MCF 10A (cell line): ENCODE measurements around the gene ARHGAP10. TPM values are rescaled to one million over a fixed set of nuclear protein-coding genes. Genes with fewer than 3 reads are reported as not detected.

ENCODE experiments used
- BruUV-seq: library from RNA; stranded (reverse); fragments of 400-500 nt; replicated peaks from 2 replicates; lab custom pipeline; 2021; lab: Mats Ljungman, UMichigan
- CTCF ChIA-PET: fragments of 300-600 bp; sonication (Branson Sonifier 250); formaldehyde crosslinking; extraction: SDS; loops from one replicate; lab custom pipeline; 2021; ENCODE audit warnings: antibody characterized with exemption, inconsistent platforms; lab: Yijun Ruan, JAX
- POLR2A ChIA-PET: fragments of 300-600, 350-650 bp; sonication (Branson Sonifier 250); formaldehyde crosslinking; extraction: SDS; loops from one replicate; lab custom pipeline; 2020; ENCODE audit warnings: antibody characterized with exemption, inconsistent platforms; lab: Yijun Ruan, JAX
- DNase-seq: peaks from one replicate; pipeline ENCODE4 v3.0.0-alpha.2; 2018; ENCODE audit not compliant: unreplicated experiment
- H3K27ac Mint-ChIP-seq: one replicate; pipeline ENCODE4 v1.8.0; 2022; ENCODE audit warnings: mild to moderate bottlenecking, low read depth, mixed read lengths; ENCODE audit not compliant: unreplicated experiment
- H3K27me3 Mint-ChIP-seq: one replicate; pipeline ENCODE4 v1.8.0; 2022; ENCODE audit warnings: mixed read lengths; ENCODE audit not compliant: insufficient read depth, unreplicated experiment
- H3K36me3 Mint-ChIP-seq: one replicate; pipeline ENCODE4 v1.8.0; 2022; ENCODE audit warnings: mild to moderate bottlenecking, moderate library complexity, mixed read lengths; ENCODE audit not compliant: insufficient read depth, unreplicated experiment
- H3K4me1 Mint-ChIP-seq: one replicate; pipeline ENCODE4 v1.8.0; 2022; ENCODE audit warnings: mixed read lengths; ENCODE audit not compliant: insufficient read depth, unreplicated experiment
- H3K4me3 Mint-ChIP-seq: one replicate; pipeline ENCODE4 v1.8.0; 2022; ENCODE audit warnings: mild to moderate bottlenecking, moderate library complexity, mixed read lengths; ENCODE audit not compliant: unreplicated experiment
- H3K9me3 Mint-ChIP-seq: one replicate; pipeline ENCODE4 v1.8.0; 2022; ENCODE audit warnings: mixed read lengths; ENCODE audit not compliant: unreplicated experiment
- CTCF ChIP-seq: fragments of 200-600 bp; IDR thresholded peaks from one replicate; pipeline ENCODE4 v1.8.0; 2022; ENCODE audit warnings: antibody characterized with exemption, mild to moderate bottlenecking; ENCODE audit not compliant: unreplicated experiment
- intact Hi-C: fragments of 100-400 bp; cut with micrococcal nuclease; formaldehyde crosslinking; loops from 2 replicates; pipeline ENCODE4 v1.14.1; 2022
- total RNA-seq: library from RNA; stranded (reverse); gene quantifications from 2 replicates; pipeline ENCODE4 v1.2.3, GENCODE V29; 2022

Gene ARHGAP10
- total RNA-seq, 1 experiment from 2014 or later: 22.4 TPM

GRCh38 chr4:147942729-147943128 lies 210.8 kb downstream of the ARHGAP10 start:
- BruUV-seq: no TSS peak

GRCh38 chr4:147943159-147943638 lies 211.3 kb downstream of the ARHGAP10 start:
- no peak for DNase-seq
- Mint-ChIP-seq H3K27ac (no peak overlapping the region), H3K4me3 (no peak overlapping the region), H3K36me3 (peaks cover 37% of the 10 kb centered on the region), H3K4me1 (no peaks in the 10 kb centered on the region), H3K9me3 (no peaks in the 10 kb centered on the region), H3K27me3 (no peaks in the 10 kb centered on the region)
- TF ChIP-seq CTCF: no peak
- BruUV-seq: no TSS peak
- ChIA-PET CTCF (interaction anchor here (0.7 to 1.3 kb wide), 2 partner anchors 26 to 76 kb away, joined by 4 read pairs; no protein-coding TSS in a partner anchor), POLR2A (no interaction called here)
- intact Hi-C loops: no loop called here

More at GRCh38 chr4:147942729-147943128, 210.8 kb downstream of the ARHGAP10 start:
- H3K36me3 Mint-ChIP-seq: peaks cover 33% of the 10 kb centered on the region
- no peak for DNase-seq
- H3K27me3 Mint-ChIP-seq: no peaks in the 10 kb centered on the region
- H3K4me1 Mint-ChIP-seq: no peaks in the 10 kb centered on the region
- intact Hi-C loops: no loop called here
- H3K4me3 Mint-ChIP-seq: no peak overlapping the region
- TF ChIP-seq CTCF: no peak
- H3K9me3 Mint-ChIP-seq: no peaks in the 10 kb centered on the region
- no peak overlapping the region for H3K27ac Mint-ChIP-seq
- ChIA-PET POLR2A (interaction anchor here (0.6 to 0.7 kb wide), 2 partner anchors 32 to 174 kb away, joined by 3 to 4 read pairs; no protein-coding TSS in a partner anchor), CTCF (interaction anchor here (0.7 to 1.3 kb wide), 3 partner anchors 25 to 76 kb away, joined by 4 read pairs; no protein-coding TSS in a partner anchor)

- POLR2A ChIA-PET: no interaction called here
- no TSS peak for BruUV-seq
- Mint-ChIP-seq H3K36me3 (peaks cover 46% of the 10 kb centered on the region), H3K4me1 (no peaks in the 10 kb centered on the region), H3K27me3 (no peaks in the 10 kb centered on the region), H3K27ac (no peak overlapping the region), H3K4me3 (no peak overlapping the region), H3K9me3 (no peaks in the 10 kb centered on the region)
- intact Hi-C loops: no loop called here
- TF ChIP-seq CTCF: no peak
- DNase-seq: no peak
- CTCF ChIA-PET: interaction anchor here (0.6 kb wide), 1 partner anchor 234 kb away, joined by 3 read pairs; no protein-coding TSS in a partner anchor
These were observed 212.4 kb downstream of the ARHGAP10 start for GRCh38 chr4:147944249-147944648.

- DNase-seq: no peak
- Mint-ChIP-seq H3K4me3 (no peak overlapping the region), H3K36me3 (peaks cover 48% of the 10 kb centered on the region), H3K27ac (no peak overlapping the region), H3K9me3 (no peaks in the 10 kb centered on the region), H3K27me3 (no peaks in the 10 kb centered on the region), H3K4me1 (no peaks in the 10 kb centered on the region)
- CTCF ChIA-PET: no interaction called here
- intact Hi-C loops: no loop called here
- BruUV-seq: no TSS peak
- POLR2A ChIA-PET: no interaction called here
- no peak for TF ChIP-seq CTCF
These were observed 212.9 kb downstream of the ARHGAP10 start for GRCh38 chr4:147944670-147945260.
